Brain microvascular endothelial cell (primary cell): ENCODE measurements around the gene MDFI.

Experiments
- DNase-seq: peaks from one replicate; pipeline ENCODE4 v3.0.0-alpha.2; 2020
- H3K27ac ChIP-seq: fragments of 250-450 bp; sonication (Bioruptor Pico); 2 replicates; pipeline ENCODE4 v1.5.1; 2020; ENCODE audit warnings: mild to moderate bottlenecking, moderate library complexity
- H3K27me3 ChIP-seq: fragments of 250-450 bp; sonication (Bioruptor Pico); replicated peaks from 2 replicates; pipeline ENCODE4 v1.5.1; 2020; ENCODE audit warnings: mild to moderate bottlenecking
- H3K36me3 ChIP-seq: fragments of 250-450 bp; sonication (Bioruptor Pico); replicated peaks from 2 replicates; pipeline ENCODE4 v1.5.1; 2020; ENCODE audit warnings: mild to moderate bottlenecking
- H3K4me3 ChIP-seq: 2 replicates; pipeline ENCODE4 v1.5.1; 2011; ENCODE audit warnings: low read depth, mild to moderate bottlenecking, control low read depth, low read length, moderate library complexity
- CTCF ChIP-seq: IDR thresholded peaks from 2 replicates; pipeline ENCODE4 v1.5.1; 2011; ENCODE audit warnings: low read depth, mild to moderate bottlenecking, moderate library complexity, low read length, control low read depth, inconsistent platforms; ENCODE audit errors: missing control alignments
- in situ Hi-C: cut with HindIII; loops from 2 replicates; pipeline ENCODE4 v1.10.0; 2017; ENCODE audit warnings: low sequenced_read_pairs, low pct_ligation_motif_present

The MDFI gene

DNA sequence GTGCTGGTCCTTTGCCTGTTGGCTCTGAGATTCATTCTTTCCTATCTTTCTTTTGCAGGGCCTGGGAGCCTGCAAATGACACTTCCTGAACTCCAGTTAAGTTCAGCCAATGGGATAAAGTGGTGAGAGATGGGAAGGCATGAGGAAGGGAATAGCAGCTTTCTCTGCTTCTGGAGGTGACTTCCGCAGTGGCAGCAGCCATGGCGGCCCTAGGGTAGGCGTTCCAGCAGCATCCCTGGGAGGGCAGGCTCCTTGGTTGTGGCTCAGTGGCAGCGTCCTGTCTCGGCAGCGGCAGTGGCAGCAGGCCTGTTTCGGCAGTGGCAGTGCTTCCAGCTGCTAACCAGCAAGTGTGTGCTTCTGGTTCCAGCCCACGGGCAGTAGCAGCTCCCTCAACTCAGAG lies 7.3 kb upstream of the MDFI start:
- no peak overlapping the region for H3K4me3 ChIP-seq
- no peak overlapping the region for H3K27ac ChIP-seq
- H3K36me3 ChIP-seq: no peaks in the 10 kb centered on the region
- DNase-seq: no peak
- no peak for TF ChIP-seq CTCF
- in situ Hi-C loops: no loop called here
- no peaks in the 10 kb centered on the region for H3K27me3 ChIP-seq

GRCh38 chr6:41633056-41633634 lies 5.1 kb upstream of the MDFI start:
- H3K36me3 ChIP-seq: no peaks in the 10 kb centered on the region
- in situ Hi-C loops: no loop called here
- no peak overlapping the region for H3K4me3 ChIP-seq
- no peak for TF ChIP-seq CTCF
- no peak overlapping the region for H3K27ac ChIP-seq
- no peaks in the 10 kb centered on the region for H3K27me3 ChIP-seq
- no peak for DNase-seq

- in situ Hi-C loops: no loop called here
- DNase-seq: no peak
- TF ChIP-seq CTCF: no peak
- no peaks in the 10 kb centered on the region for H3K27me3 ChIP-seq
- H3K4me3 ChIP-seq: no peak overlapping the region
- no peaks in the 10 kb centered on the region for H3K36me3 ChIP-seq
- H3K27ac ChIP-seq: no peak overlapping the region
These were observed 3.6 kb upstream of the MDFI start for GRCh38 chr6:41634657-41635056.

GRCh38 chr6:41635365-41635764 lies 2.9 kb upstream of the MDFI start:
- no peaks in the 10 kb centered on the region for H3K36me3 ChIP-seq
- no peaks in the 10 kb centered on the region for H3K27me3 ChIP-seq
- no peak for TF ChIP-seq CTCF
- no peak for DNase-seq
- H3K4me3 ChIP-seq: no peak overlapping the region
- in situ Hi-C loops: no loop called here
- H3K27ac ChIP-seq: no peak overlapping the region

- TF ChIP-seq CTCF: no peak
- DNase-seq: no peak
- H3K27ac ChIP-seq: no peak overlapping the region
- H3K27me3 ChIP-seq: no peaks in the 10 kb centered on the region
- in situ Hi-C loops: no loop called here
- H3K36me3 ChIP-seq: no peaks in the 10 kb centered on the region
- peak overlapping the region; percentile 68 for H3K4me3 ChIP-seq
These were observed 1.5 kb upstream of the MDFI start for GRCh38 chr6:41636833-41637193.
